ENCODE measurements around the gene TXNDC15.

DNA sequence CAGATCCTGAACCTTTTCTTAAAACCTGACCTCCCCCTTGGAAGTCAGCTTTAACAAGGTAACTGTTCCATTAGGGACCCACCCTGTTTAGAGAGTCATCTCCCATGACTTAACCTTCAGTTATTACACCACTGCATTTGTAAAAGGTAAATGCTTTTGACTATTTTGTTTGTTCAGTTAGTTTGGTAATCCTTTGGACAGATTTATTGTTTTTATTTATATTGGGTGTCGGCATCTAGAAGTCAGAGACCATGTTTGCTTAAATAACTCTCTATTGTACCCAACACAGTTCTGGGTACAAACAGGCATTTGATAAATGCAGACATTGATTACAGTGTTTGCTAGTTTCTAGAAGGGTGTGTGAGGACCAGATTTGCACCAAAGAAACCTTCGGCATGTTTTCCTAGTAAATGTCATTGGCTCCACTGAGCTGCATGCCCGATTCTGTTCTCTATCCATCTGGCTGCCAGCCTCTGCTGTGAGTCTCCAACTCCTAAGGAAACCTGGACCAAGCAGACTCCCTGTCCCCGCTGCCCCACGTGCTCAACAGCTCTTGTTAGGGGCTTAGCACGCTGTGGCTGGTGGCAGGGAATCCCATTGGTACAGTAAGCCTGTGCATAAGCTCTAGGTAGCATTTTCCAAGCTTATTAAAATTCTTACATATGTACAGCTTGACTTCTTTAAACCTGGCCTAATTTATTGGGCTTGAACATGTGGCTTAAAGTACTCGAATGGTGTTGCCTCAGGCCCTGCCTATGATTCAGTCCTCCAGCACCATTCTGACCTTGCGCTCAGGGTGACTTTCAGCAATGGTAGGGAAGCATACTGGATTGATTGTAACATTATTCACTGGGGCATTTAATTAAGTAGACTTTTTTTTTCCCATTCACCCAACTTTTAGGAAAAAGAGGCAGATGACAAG is 37.4 kb downstream of the TXNDC15 start:
- TF ChIP-seq, protein P1, sequence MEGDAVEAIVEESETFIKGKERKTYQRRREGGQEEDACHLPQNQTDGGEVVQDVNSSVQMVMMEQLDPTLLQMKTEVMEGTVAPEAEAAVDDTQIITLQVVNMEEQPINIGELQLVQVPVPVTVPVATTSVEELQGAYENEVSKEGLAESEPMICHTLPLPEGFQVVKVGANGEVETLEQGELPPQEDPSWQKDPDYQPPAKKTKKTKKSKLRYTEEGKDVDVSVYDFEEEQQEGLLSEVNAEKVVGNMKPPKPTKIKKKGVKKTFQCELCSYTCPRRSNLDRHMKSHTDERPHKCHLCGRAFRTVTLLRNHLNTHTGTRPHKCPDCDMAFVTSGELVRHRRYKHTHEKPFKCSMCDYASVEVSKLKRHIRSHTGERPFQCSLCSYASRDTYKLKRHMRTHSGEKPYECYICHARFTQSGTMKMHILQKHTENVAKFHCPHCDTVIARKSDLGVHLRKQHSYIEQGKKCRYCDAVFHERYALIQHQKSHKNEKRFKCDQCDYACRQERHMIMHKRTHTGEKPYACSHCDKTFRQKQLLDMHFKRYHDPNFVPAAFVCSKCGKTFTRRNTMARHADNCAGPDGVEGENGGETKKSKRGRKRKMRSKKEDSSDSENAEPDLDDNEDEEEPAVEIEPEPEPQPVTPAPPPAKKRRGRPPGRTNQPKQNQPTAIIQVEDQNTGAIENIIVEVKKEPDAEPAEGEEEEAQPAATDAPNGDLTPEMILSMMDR (IDR thresholded peaks at IDR 0.05; ENCODE audit: low read depth, low read length, poor library complexity, severe bottlenecking) = no peak
- TF ChIP-seq EZH2phosphoT487 (IDR thresholded peaks at IDR 0.05; ENCODE audit: borderline replicate concordance, low read length) = no peak
